OCI-LY3 (cell line): ENCODE data around the gene IFFO2.

Experiments used
- H2AFZ ChIP-seq: fragments of 200-600, 300-600 bp; shearing (Covaris generic); 2 replicates; pipeline ENCODE4 v1.6.0; 2014; ENCODE audit warnings: antibody characterized with exemption, low read depth, low read length
- H3K27ac ChIP-seq: fragments of 200-600, 300-600 bp; sonication (generic); 2 replicates; pipeline ENCODE4 v1.5.1; 2014; ENCODE audit warnings: mild to moderate bottlenecking, low read length, moderate library complexity, mixed read lengths
- H3K27me3 ChIP-seq: fragments of 200-600, 300-600 bp; sonication (generic); 2 replicates; pipeline ENCODE4 v1.6.1; 2014; ENCODE audit warnings: low read depth, low read length, mixed read lengths
- H3K36me3 ChIP-seq: fragments of 200-600, 300-600 bp; sonication (generic); replicated peaks from 2 replicates; pipeline ENCODE3; 2014; ENCODE audit warnings: low read depth, low read length, mixed read lengths
- H3K4me1 ChIP-seq: fragments of 300-600, 200-600 bp; sonication (generic); 2 replicates; pipeline ENCODE4 v1.6.1; 2014; ENCODE audit warnings: low read length, mixed read lengths
- H3K4me2 ChIP-seq: fragments of 200-600, 300-600 bp; sonication (generic); 2 replicates; pipeline ENCODE4 v1.6.1; 2014; ENCODE audit warnings: low read length, mixed read lengths
- H3K4me3 ChIP-seq: fragments of 300-600, 200-600 bp; sonication (generic); 2 replicates; pipeline ENCODE4 v1.5.1; 2014; ENCODE audit warnings: antibody characterized with exemption, mild to moderate bottlenecking, low read length, moderate library complexity
- H3K79me2 ChIP-seq: fragments of 300-600, 200-600 bp; shearing (Covaris generic); 2 replicates; pipeline ENCODE4 v1.6.1; 2014; ENCODE audit warnings: mild to moderate bottlenecking, low read length, mixed read lengths
- H3K9ac ChIP-seq: fragments of 300-600, 200-600 bp; shearing (Covaris generic); 2 replicates; pipeline ENCODE4 v1.6.0; 2014; ENCODE audit warnings: mild to moderate bottlenecking, low read length, moderate library complexity
- H3K9me3 ChIP-seq: fragments of 200-600, 300-600 bp; shearing (Covaris generic); 2 replicates; pipeline ENCODE4 v1.6.1; 2014; ENCODE audit warnings: low read length, mixed read lengths; ENCODE audit not compliant: insufficient read depth
- H4K20me1 ChIP-seq: fragments of 200-600, 300-600 bp; sonication (generic); 2 replicates; pipeline ENCODE4 v1.6.1; 2016; ENCODE audit warnings: low read length, mixed read lengths; ENCODE audit not compliant: insufficient read depth
- CTCF ChIP-seq: fragments of 200-600, 300-600 bp; sonication (generic); IDR thresholded peaks from 2 replicates; pipeline ENCODE4 v1.5.1; 2014; ENCODE audit warnings: antibody characterized with exemption, low read length, low read depth
- EZH2phosphoT487 ChIP-seq: fragments of 200-600 bp; shearing (Covaris generic); IDR thresholded peaks from 2 replicates; pipeline ENCODE4 v1.6.1; 2018; ENCODE audit warnings: antibody characterized with exemption, mixed run types, low read depth

Gene IFFO2

DNA sequence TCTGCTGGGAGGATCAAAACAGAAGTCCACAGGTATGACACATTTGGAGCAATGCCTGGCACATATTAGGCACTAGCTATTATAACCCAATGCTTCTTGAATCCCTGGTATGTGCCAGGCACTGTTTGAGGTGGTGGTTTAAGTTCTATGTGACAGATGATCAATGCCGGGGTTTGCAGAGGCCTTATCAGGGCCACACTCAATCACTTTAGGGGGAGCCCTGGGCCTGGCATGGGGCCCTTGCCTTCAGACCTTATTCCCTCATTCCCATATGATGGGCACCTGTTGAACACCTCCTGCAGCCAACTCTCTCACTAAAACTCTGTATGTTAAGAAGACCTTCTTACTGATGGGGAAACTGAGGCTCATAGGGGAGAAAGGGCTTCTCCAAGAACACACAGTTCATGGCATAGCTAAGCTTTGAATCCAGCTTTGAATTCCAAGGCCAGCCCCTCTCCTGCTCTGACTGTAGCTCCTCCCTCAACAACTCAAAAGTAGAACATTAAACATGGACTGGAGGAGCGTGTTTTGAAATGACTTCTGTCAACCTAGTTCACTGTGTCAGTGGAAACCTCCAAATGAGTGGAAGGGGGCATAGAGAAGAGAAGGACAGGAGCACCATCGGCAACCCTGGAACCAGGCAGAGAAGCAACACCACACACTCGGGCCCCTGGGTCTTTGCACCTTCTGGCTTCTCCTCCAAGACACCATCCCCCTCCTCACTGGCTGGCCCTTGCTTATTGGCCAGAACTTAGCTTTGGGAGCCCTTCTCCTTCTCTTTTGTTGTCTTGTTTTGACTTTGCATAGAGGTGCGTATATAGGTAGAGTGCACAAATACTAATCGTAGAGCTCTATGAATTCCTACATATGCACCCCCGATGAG is 6.6 kb upstream of the IFFO2 start:
- no peak overlapping the region for H3K27ac ChIP-seq
- TF ChIP-seq EZH2phosphoT487 (no peak), CTCF (no peak)
- H3K36me3 ChIP-seq = no peaks in the 10 kb centered on the region
- no peak overlapping the region for H3K9ac ChIP-seq
- peaks cover 2% of the 10 kb centered on the region; the same call in 1 of the 2 replicates for H3K27me3 ChIP-seq
- H3K79me2 ChIP-seq = no peaks in the 10 kb centered on the region
- no peak overlapping the region for H3K4me2 ChIP-seq
- no peaks in the 10 kb centered on the region for H3K9me3 ChIP-seq
- H2AFZ ChIP-seq = no peak overlapping the region
- H3K4me3 ChIP-seq = no peak overlapping the region
- no peaks in the 10 kb centered on the region for H4K20me1 ChIP-seq
- peaks cover 18% of the 10 kb centered on the region for H3K4me1 ChIP-seq

DNA sequence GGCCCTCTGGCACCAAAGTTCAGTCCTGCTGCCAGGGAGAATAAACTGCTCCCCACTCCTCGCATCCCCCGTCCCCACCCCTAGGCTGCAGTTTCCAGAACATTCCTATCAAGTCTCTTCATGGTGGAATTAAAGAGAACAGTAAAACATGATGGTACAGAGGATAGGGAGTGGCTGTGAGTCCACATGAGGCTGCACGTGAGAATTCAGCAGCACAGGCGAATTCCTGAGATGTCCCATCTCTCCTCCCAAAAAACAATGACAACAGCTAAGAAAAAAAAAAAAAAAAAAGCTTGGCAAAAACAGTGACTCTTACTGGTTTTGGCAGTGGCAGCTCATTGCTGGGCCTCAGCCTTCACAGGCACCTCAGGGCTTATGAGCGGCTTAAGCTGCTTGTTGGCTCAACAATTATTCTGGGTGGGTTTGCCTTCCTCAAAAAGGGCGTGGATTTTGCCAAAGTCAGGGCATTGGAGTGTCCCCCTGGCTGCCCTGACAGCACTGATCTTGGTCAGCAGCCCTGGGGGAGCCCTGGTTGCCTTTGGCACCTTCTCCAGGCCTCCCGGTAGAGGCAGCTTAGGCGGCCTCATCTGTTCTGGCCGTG is 5.7 kb upstream of the IFFO2 start:
- Histone ChIP-seq H3K9ac (no peak overlapping the region), H3K4me2 (no peak overlapping the region)
- TF ChIP-seq CTCF (no peak), EZH2phosphoT487 (no peak)

DNA sequence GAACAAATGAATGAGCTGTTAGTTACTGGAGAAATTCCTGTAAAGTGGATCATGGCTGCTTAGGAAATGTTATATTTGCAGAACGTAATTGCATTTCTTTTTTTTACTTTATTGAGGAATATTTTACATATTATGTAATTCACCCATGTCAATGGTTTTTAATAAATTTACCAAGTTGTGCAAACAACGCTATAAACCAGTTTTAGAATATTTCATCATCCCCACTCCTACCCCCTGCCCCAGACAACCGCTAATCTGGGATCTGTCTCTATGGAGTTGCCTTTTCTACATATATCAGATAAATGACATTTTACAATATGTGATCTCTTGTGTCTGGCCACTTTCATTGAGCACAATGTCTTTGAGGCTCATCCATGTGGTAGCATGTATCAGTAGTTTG is 4.3 kb upstream of the IFFO2 start:
- Histone ChIP-seq H2AFZ (no peak overlapping the region), H3K9me3 (no peaks in the 10 kb centered on the region), H3K27ac (no peak overlapping the region), H3K27me3 (peaks cover 2% of the 10 kb centered on the region; the same call in 1 of the 2 replicates), H3K4me1 (peaks cover 11% of the 10 kb centered on the region), H3K4me3 (no peak overlapping the region), H3K9ac (no peak overlapping the region), H3K36me3 (no peaks in the 10 kb centered on the region), H3K4me2 (no peak overlapping the region), H3K79me2 (no peaks in the 10 kb centered on the region), H4K20me1 (no peaks in the 10 kb centered on the region)
- TF ChIP-seq CTCF = no peak
- no peak for TF ChIP-seq EZH2phosphoT487

More for the DNA sequence above, 5.7 kb upstream of the IFFO2 start:
- H3K79me2 ChIP-seq = no peaks in the 10 kb centered on the region
- H3K4me3 ChIP-seq = no peak overlapping the region
- no peaks in the 10 kb centered on the region for H3K9me3 ChIP-seq
- no peak overlapping the region for H2AFZ ChIP-seq
- H3K4me1 ChIP-seq = peaks cover 18% of the 10 kb centered on the region
- H3K36me3 ChIP-seq = no peaks in the 10 kb centered on the region
- peaks cover 2% of the 10 kb centered on the region; the same call in 1 of the 2 replicates for H3K27me3 ChIP-seq
- H4K20me1 ChIP-seq = no peaks in the 10 kb centered on the region
- H3K27ac ChIP-seq = no peak overlapping the region

GRCh38 chr1:18960409-18960808 is 3.9 kb upstream of the IFFO2 start:
- H3K27me3 ChIP-seq = peaks cover 2% of the 10 kb centered on the region; the same call in 1 of the 2 replicates
- no peaks in the 10 kb centered on the region for H3K36me3 ChIP-seq
- no peaks in the 10 kb centered on the region for H3K9me3 ChIP-seq
- H3K27ac ChIP-seq = no peak overlapping the region
- no peak overlapping the region for H3K4me3 ChIP-seq
- no peak for TF ChIP-seq EZH2phosphoT487
- no peak for TF ChIP-seq CTCF
- no peak overlapping the region for H2AFZ ChIP-seq
- H4K20me1 ChIP-seq = no peaks in the 10 kb centered on the region
- no peak overlapping the region for H3K9ac ChIP-seq
- no peaks in the 10 kb centered on the region for H3K79me2 ChIP-seq
- peaks cover 7% of the 10 kb centered on the region for H3K4me1 ChIP-seq
- H3K4me2 ChIP-seq = no peak overlapping the region
